GM19099 (cell line): ENCODE results near the gene SGCD.

Experiments
- POLR2A ChIP-seq: IDR thresholded peaks from 3 replicates; pipeline ENCODE4 v1.6.1; 2011; ENCODE audit warnings: low read depth; ENCODE audit not compliant: insufficient read length; ENCODE audit errors: extremely low read depth

SGCD gene

GRCh38 chr5:156477196-156477595 lies 150.2 kb downstream of the SGCD start:
- TF ChIP-seq POLR2A: no peak

GRCh38 chr5:156479849-156480248 lies 152.9 kb downstream of the SGCD start:
- TF ChIP-seq POLR2A: no peak

GRCh38 chr5:156481741-156482140 lies 154.8 kb downstream of the SGCD start:
- no peak for TF ChIP-seq POLR2A

GRCh38 chr5:156482818-156483217 lies 155.9 kb downstream of the SGCD start:
- TF ChIP-seq POLR2A: no peak

DNA sequence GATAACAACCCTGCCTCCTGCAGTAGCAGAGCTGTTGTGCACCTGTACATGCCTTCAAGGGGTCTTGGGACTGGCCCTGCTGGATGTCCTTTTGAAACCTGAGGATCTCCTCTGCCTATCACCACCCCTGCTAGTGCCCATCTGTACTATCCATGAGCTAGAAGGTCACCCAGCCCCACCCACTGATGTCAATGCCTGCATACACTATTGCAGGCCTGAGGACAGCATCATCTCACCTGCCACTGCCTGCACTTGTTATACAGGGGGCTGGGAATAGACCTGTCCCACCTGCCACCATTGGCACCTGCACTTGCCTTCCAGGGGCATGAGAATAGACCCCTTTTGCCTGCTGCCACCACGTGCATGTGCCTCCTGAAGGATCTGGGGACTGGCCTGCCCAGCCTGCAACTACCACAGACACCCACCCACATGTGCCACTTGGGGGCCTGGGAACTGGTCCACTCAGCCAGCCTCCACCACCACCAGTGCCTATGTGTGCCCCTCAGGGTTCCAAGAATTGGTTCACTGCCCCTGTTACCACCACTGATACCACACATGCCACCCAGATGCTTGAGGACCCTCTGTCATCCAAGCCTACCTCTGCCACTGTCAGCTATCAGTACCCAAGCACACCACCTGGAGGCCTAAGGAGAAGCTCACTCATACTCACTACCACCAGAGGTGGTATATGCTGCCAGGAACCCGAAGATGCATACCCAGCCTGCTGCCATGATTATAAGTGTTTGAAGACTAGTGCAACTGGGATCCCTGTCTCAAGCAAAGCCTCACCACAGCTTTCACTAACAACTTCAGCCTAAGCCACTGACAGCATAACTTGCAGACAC lies 159.7 kb downstream of the SGCD start:
- no peak for TF ChIP-seq POLR2A

DNA sequence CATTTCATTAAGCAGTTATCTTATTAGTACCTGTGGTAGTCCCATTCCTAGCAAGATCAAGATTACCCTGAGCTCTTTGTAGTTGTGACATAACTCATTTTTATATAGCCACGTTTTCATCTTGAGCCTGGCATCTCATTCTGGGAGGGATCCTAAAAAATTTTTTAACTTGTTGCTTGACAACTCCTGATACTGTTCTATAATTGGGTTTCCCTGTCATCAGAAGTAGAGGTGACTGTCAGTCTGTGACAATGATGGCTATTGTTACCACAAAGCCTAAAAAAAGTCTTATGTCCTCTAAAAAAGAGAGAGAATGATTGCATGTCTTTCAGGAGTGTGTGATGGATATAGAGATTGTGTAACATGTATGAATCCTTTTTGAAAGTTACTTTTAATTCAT lies 164.8 kb downstream of the SGCD start:
- no peak for TF ChIP-seq POLR2A

DNA sequence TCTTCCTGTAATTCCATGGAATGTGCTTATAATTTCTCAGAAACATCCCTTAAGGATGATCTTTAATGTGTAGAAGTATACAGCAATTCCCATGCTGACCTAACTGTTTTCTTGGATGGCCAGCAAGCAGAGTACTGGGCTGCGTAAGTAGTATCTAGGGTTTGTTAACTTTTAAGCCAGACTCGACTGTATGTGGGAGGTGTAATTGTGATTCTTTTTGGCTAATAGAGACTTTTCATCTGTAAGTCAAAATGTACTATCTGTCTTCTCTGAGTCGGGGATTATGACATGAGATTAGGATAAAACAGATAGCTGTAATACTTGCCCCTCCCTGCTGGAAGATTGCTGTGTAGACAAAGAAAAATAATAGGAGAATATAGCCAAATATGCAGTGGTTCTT lies 169.3 kb downstream of the SGCD start:
- no peak for TF ChIP-seq POLR2A

GRCh38 chr5:156497804-156498208 lies 170.8 kb downstream of the SGCD start:
- no peak for TF ChIP-seq POLR2A

GRCh38 chr5:156498226-156498980 lies 171.4 kb downstream of the SGCD start:
- no peak for TF ChIP-seq POLR2A

- no peak for TF ChIP-seq POLR2A
Measured at GRCh38 chr5:156500755-156501154, 173.8 kb downstream of the SGCD start.

GRCh38 chr5:156505101-156505500 lies 178.1 kb downstream of the SGCD start:
- no peak for TF ChIP-seq POLR2A

- no peak for TF ChIP-seq POLR2A
Measured at GRCh38 chr5:156513123-156513815, 186.3 kb downstream of the SGCD start.

- TF ChIP-seq POLR2A: no peak
Measured at GRCh38 chr5:156515121-156515520, 188.2 kb downstream of the SGCD start.

- TF ChIP-seq POLR2A: no peak
Measured at GRCh38 chr5:156515803-156516360, 188.9 kb downstream of the SGCD start.
